Measurements from ENCODE around the gene KRTAP3-3. TPM values are rescaled to one million over a fixed set of nuclear protein-coding genes. Genes with fewer than 3 reads are reported as not detected.
A peak's percentile ranks its signal among the peaks of the same experiment; 100 is the strongest.
"Not testable (repeated sequence)": the region's sequence is repeated elsewhere in the genome, so short reads cannot be mapped to it uniquely, and the experiment has no call there.

KRTAP3-3 gene
- total and polyA plus RNA-seq, 2 of the 4 experiments (the other 2 are of a cell fraction): not detected

GRCh38 chr17:41040783-41041571, 47.0 kb upstream of the KRTAP3-3 start, which contains the start of gene KRTAP1-1:
KRTAP1-1 (minus strand) TSS chr17:41041450; CDS start chr17:41041397, 53 bp downstream.
- Histone ChIP-seq H2AFZ (replicated peaks; ENCODE audit: low read length, poor library complexity) (peak within 1 kb of the TSS; percentile 60), H4K8ac (ENCODE audit: low read depth in 2 of 2, low read length in 2 of 2) (peak within 1 kb of the TSS in 1 of 2 experiments; percentile 70; a peak in 2 of 4 replicates), H2BK5ac (ENCODE audit: low read depth, low read length, poor library complexity, severe bottlenecking) (peak within 1 kb of the TSS; percentile 11), H4K5ac (ENCODE audit: low read depth, low read length) (peak within 1 kb of the TSS; percentile 38; the same call in 1 of the 2 replicates), H3K4ac (ENCODE audit: low read depth, low read length) (peak within 1 kb of the TSS; percentile 55), H2AK5ac (ENCODE audit: low read depth, low read length) (peak within 1 kb of the TSS; percentile 39; the same call in 1 of the 2 replicates), H2BK120ac (ENCODE audit: low read depth, low read length) (peak within 1 kb of the TSS; percentile 33; the same call in 1 of the 2 replicates), H3K18ac (ENCODE audit: low read depth, low read length) (peak within 1 kb of the TSS; percentile 12; the same call in 1 of the 2 replicates), H4K91ac (ENCODE audit: insufficient read depth, low read depth, low read length) (0 out of 2 replicates have a peak within 1 kb of the TSS, but pooled peaks have one; percentile 12)
- H3K36me3 ChIP-seq (ENCODE audit: control insufficient read depth, insufficient read depth, low read length); intact Hi-C loops (cut with micrococcal nuclease); H3K27me3 ChIP-seq (ENCODE audit: control insufficient read depth, insufficient read depth, low read length); H4K20me1 ChIP-seq (ENCODE audit: insufficient read depth, low read length); H3K9me1 ChIP-seq (ENCODE audit: insufficient read depth, low read length); H3K23ac ChIP-seq (ENCODE audit: low read depth, low read length); H3K79me1 ChIP-seq (ENCODE audit: low read depth in 1 of 2, low read length in 2 of 2); H3K9me3 ChIP-seq (ENCODE audit: control insufficient read depth, insufficient read depth, low read length); H2AK9ac ChIP-seq (replicated peaks; ENCODE audit: low read depth, low read length, poor library complexity); in situ Hi-C loops (cut with MboI; ENCODE audit: low sequenced_read_pairs); H2BK15ac ChIP-seq (ENCODE audit: low read depth, low read length); H3K4me3 ChIP-seq (ENCODE audit: insufficient read depth, low read depth, low read length); H3K4me2 ChIP-seq (ENCODE audit: low read depth, low read length); POLR2A ChIA-PET (ENCODE audit: unreplicated experiment); ATAC-seq (ENCODE audit: low read depth); CTCF ChIA-PET; H3K4me1 ChIP-seq (ENCODE audit: control insufficient read depth, insufficient read depth, low read length); H3K14ac ChIP-seq (replicated peaks; ENCODE audit: low read depth, low read length); H2BK20ac ChIP-seq (ENCODE audit: low read depth, low read length); BruUV-seq (replicated peaks); H3K9ac ChIP-seq (ENCODE audit: low read depth, low read length); H3K56ac ChIP-seq (ENCODE audit: extremely low read depth, insufficient read depth, low read length); H3K27ac ChIP-seq (ENCODE audit: insufficient read depth, low read length); dilution Hi-C loops (cut with HindIII; ENCODE audit: low sequenced_read_pairs, unreplicated experiment): not testable (repeated sequence)
- TF ChIP-seq CTCF (conservative IDR thresholded peaks at IDR 0.05; ENCODE audit: low read depth, low read length): 0 out of 2 replicates have a peak, but pooled peaks have one; percentile 16
- peak; percentile 28 for DNase-seq
- WGBS, 2 experiments (ENCODE audit: extremely low coverage in 2 of 2, insufficient read length in 1 of 2): 89% methylated on average over 2 of the region's 14 CpGs; no CpG with 5 or more reads in 1 of the 2 experiments
